Measurements from ENCODE around the gene CDK5RAP2.

DNA sequence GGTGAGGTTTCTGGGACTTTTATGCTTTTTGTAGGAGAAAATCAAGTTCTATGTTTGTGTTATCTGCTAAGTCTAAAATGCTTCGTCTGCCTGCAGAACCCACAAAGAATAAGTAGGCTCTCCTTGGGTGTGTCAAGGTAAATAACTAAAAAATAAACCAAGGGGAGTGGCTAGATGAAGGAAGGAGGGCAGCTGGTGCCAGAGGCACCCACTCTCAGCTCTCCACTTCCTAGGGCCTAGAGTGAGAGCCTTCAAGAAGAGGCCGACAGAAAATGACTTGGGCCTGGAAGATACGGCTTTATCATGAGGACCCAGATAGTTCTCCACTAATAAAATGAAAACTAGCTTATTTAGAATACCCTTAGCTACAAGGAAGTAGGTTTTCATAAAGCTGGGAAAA lies 147.4 kb downstream of the CDK5RAP2 start:
- no peak for TF ChIP-seq EP300 (IDR thresholded peaks at IDR 0.05)
- TF ChIP-seq CTCF (IDR thresholded peaks at IDR 0.05), result no peak
- no peak for TF ChIP-seq POLR2A (IDR thresholded peaks at IDR 0.05)
